Fibroblast of mammary gland (primary cell): Measurements from ENCODE around the gene C3orf38.
A peak's percentile ranks its signal among the peaks of the same experiment; 100 is the strongest.

Experiments used
- DNase-seq: peaks from one replicate; pipeline ENCODE4 v3.0.0-alpha.2; 2010; ENCODE audit warnings: low read depth
- H3K4me3 ChIP-seq: 2 replicates; pipeline ENCODE4 v1.5.1; 2011; ENCODE audit warnings: low read depth, mild to moderate bottlenecking, low read length, moderate library complexity; ENCODE audit not compliant: control insufficient read depth
- CTCF ChIP-seq: conservative IDR thresholded peaks from 2 replicates; pipeline ENCODE4 v1.5.1; 2011; ENCODE audit warnings: low read depth, low read length, inconsistent platforms; ENCODE audit not compliant: control insufficient read depth, insufficient read depth

The C3orf38 gene

GRCh38 chr3:88150806-88151205 lies 1.0 kb downstream of the C3orf38 start:
- peak overlapping the region; percentile 98 for H3K4me3 ChIP-seq
- DNase-seq = no peak
- TF ChIP-seq CTCF = no peak

DNA sequence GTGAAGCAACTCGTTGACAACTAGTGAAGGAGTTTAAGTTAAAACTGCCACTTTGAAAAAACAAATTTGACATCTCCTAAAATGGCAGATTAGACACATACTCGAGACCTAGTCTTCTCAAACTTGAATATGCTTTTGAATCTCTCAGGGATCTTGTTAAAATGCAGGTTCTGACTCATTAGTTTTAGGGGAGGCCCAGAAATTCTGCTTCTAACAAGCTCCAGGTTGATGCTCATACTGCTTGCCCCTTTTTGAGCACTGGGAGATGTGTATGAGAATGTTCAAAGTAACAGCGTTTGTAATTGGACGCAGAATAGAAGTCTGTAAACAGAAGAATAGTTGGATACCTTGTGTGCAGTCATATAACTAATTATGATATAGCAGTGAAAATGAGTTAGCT lies 1.6 kb downstream of the C3orf38 start:
- H3K4me3 ChIP-seq = peak overlapping the region; percentile 98
- no peak for TF ChIP-seq CTCF
- DNase-seq = peak; percentile 34

DNA sequence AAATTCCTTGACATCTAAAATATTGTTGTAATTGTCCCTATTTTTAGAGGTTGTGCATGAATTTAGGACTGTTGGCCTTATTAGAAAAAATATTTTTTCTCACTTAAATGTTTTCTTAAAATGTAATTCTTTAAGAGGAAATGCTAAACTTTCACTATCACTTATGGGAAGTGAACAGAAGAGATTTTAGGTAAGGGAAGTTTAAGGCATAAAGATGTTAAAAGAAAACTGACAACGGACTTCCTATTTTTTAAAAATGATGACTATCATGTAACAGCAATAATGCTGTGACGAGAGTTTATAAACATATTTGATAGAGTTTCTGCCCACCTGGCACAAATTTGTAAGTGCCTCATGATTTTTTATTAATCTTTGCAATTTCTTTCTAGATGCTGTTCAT lies 3.1 kb downstream of the C3orf38 start:
- no peak for TF ChIP-seq CTCF
- H3K4me3 ChIP-seq = no peak overlapping the region
- DNase-seq = no peak

GRCh38 chr3:88166419-88166971 lies 16.7 kb downstream of the C3orf38 start:
- DNase-seq = no peak
- H3K4me3 ChIP-seq = no peak overlapping the region
- TF ChIP-seq CTCF = no peak

GRCh38 chr3:88167173-88167572 lies 17.4 kb downstream of the C3orf38 start:
- DNase-seq = no peak
- TF ChIP-seq CTCF = no peak
- H3K4me3 ChIP-seq = no peak overlapping the region

GRCh38 chr3:88167704-88168103 lies 17.9 kb downstream of the C3orf38 start:
- no peak for TF ChIP-seq CTCF
- H3K4me3 ChIP-seq = no peak overlapping the region
- DNase-seq = no peak

GRCh38 chr3:88168171-88168570 lies 18.4 kb downstream of the C3orf38 start:
- TF ChIP-seq CTCF = no peak
- no peak overlapping the region for H3K4me3 ChIP-seq
- no peak for DNase-seq
